ELR (cell line): ENCODE measurements around the gene TXK.
A peak's percentile ranks its signal among the peaks of the same experiment; 100 is the strongest.

Source experiments
- DNase-seq: peaks from one replicate; pipeline ENCODE4 v3.0.0-alpha.2; 2015; ENCODE audit warnings: low read depth

TXK gene

GRCh38 chr4:48137846-48138245, 3.8 kb upstream of the TXK start:
- DNase-seq: no peak

- DNase-seq: no peak
These were observed 381 bp downstream of the TXK start for GRCh38 chr4:48133669-48134068.

GRCh38 chr4:48131736-48132135, 2.3 kb downstream of the TXK start:
- no peak for DNase-seq

- DNase-seq: no peak
These were observed 4.0 kb downstream of the TXK start for GRCh38 chr4:48130100-48130499.

- DNase-seq: peak; percentile 34
These were observed 4.6 kb downstream of the TXK start for GRCh38 chr4:48129307-48130014.

- peak; percentile 97 for DNase-seq
These were observed 6.2 kb downstream of the TXK start for GRCh38 chr4:48127682-48128404.

GRCh38 chr4:48127231-48127630, 6.8 kb downstream of the TXK start:
- DNase-seq: no peak

GRCh38 chr4:48126621-48127020, 7.4 kb downstream of the TXK start:
- no peak for DNase-seq

GRCh38 chr4:48124870-48125269, 9.2 kb downstream of the TXK start:
- no peak for DNase-seq

GRCh38 chr4:48122756-48123155, 11.3 kb downstream of the TXK start:
- DNase-seq: no peak

- DNase-seq: no peak
These were observed 12.9 kb downstream of the TXK start for GRCh38 chr4:48121180-48121579.

- no peak for DNase-seq
These were observed 13.9 kb downstream of the TXK start for GRCh38 chr4:48120132-48120531.

- no peak for DNase-seq
These were observed 14.4 kb downstream of the TXK start for GRCh38 chr4:48119646-48120045.

GRCh38 chr4:48118081-48118480, 16.0 kb downstream of the TXK start:
- DNase-seq: no peak

- no peak for DNase-seq
These were observed 17.5 kb downstream of the TXK start for GRCh38 chr4:48116582-48116981.

- no peak for DNase-seq
These were observed 19.6 kb downstream of the TXK start for GRCh38 chr4:48114412-48114811.

GRCh38 chr4:48112017-48112667, 21.9 kb downstream of the TXK start:
- peak; percentile 62 for DNase-seq

GRCh38 chr4:48110452-48110978, 23.5 kb downstream of the TXK start:
- no peak for DNase-seq

- peak; percentile 67 for DNase-seq
These were observed 24.4 kb downstream of the TXK start for GRCh38 chr4:48109413-48110263.

- DNase-seq: peak; percentile 10
These were observed 25.6 kb downstream of the TXK start for GRCh38 chr4:48108309-48109073.

GRCh38 chr4:48105230-48105629, 28.8 kb downstream of the TXK start:
- no peak for DNase-seq
